ENCODE data around the gene TMEM266. TPM values are rescaled to one million over a fixed set of nuclear protein-coding genes. Genes with fewer than 3 reads are reported as not detected.
A peak's percentile ranks its signal among the peaks of the same experiment; 100 is the strongest.
"Not testable (repeated sequence)": the region's sequence is repeated elsewhere in the genome, so short reads cannot be mapped to it uniquely, and the experiment has no call there.

TMEM266 gene, protein sequence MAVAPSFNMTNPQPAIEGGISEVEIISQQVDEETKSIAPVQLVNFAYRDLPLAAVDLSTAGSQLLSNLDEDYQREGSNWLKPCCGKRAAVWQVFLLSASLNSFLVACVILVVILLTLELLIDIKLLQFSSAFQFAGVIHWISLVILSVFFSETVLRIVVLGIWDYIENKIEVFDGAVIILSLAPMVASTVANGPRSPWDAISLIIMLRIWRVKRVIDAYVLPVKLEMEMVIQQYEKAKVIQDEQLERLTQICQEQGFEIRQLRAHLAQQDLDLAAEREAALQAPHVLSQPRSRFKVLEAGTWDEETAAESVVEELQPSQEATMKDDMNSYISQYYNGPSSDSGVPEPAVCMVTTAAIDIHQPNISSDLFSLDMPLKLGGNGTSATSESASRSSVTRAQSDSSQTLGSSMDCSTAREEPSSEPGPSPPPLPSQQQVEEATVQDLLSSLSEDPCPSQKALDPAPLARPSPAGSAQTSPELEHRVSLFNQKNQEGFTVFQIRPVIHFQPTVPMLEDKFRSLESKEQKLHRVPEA
- polyA plus RNA-seq: 0.20 TPM

DNA sequence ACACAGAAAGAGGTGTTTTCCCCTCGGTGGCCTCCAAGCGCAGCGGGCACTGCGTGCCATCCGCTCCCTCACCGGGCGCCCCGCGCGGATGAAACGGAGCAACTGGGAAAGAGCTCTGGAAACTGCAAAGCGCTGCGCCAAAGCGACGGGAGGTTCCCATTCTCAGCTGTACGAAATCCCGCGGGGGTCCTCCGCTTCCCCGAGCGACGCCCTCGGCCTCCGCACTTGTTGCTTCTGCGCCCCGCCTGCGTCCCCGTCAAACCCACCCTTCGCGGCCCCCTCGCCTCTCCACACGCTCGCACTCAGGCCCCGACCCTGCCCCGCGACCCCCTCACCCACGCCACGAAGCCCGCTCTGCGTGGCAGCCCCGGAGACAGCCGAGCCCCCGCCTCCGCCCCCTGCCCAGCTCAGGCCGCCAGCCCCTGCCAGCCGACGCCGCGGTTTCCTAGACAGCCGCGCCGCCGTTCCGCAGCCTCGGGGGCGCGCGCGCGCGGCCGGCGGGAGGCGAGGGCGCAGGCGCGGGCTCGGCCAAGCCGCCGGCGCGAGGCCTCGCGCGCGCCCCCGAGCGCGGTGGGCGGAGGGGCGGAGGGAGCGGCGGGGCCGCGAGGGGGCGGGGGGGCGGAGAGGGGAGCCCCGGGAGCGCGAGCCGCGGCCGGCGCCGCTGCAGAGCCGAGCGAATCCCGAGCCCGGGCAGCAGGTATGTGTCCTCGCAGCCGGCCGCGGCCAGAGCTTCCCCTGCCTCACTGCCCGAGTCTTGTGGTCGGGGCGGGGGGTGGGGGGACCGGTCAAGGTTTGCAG, at the start of gene TMEM266:
TSS of gene TMEM266 (plus strand) at position 666 of the 798 bp plus-strand sequence. CDS start 74,279 bp downstream, outside the sequence.
- H3K36me3 Mint-ChIP-seq: no peaks in the 10 kb centered on the region
- peaks cover 16 to 29% (median 26%) of the 10 kb centered on the region in 3 donors for H3K4me1 Mint-ChIP-seq
- peaks cover 14% of the 10 kb centered on the region for H3K27me3 Mint-ChIP-seq
- peak within 1 kb of the TSS; percentile 83 to 95 (median 90) for H3K4me3 Mint-ChIP-seq
- H3K9me3 Mint-ChIP-seq: peaks cover 0 to 2% (median 0%) of the 10 kb centered on the region in 3 donors
- H3K27ac Mint-ChIP-seq: peak within 1 kb of the TSS; percentile 13 to 90 (median 25)

DNA sequence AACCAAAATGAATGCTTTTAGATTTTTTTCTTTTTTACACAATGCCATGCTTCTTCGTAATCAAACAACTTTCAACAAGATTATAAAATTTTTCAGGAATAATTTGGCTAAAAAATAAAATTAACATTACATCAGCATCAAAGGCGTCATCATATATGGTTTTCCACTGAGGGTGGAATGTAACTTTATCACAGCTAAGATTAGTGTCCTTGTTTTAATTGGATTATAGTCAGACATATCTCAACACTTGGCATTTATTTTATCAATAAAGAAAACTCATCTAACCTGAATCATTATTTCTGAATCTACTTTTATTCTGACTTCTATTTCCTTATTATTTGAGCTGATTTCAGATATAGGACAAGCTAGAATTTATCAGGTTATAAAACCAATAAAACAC, 49.2 kb upstream of the TMEM266 start:
- H3K27ac Mint-ChIP-seq: no peak overlapping the region
- H3K36me3 Mint-ChIP-seq: no peaks in the 10 kb centered on the region
- H3K4me3 Mint-ChIP-seq: no peak overlapping the region
- peaks cover 3 to 5% (median 4%) of the 10 kb centered on the region in 3 donors for H3K4me1 Mint-ChIP-seq
- H3K27me3 Mint-ChIP-seq: peaks cover 10% of the 10 kb centered on the region
- H3K9me3 Mint-ChIP-seq: peaks cover 0 to 16% (median 0%) of the 10 kb centered on the region in 3 donors

DNA sequence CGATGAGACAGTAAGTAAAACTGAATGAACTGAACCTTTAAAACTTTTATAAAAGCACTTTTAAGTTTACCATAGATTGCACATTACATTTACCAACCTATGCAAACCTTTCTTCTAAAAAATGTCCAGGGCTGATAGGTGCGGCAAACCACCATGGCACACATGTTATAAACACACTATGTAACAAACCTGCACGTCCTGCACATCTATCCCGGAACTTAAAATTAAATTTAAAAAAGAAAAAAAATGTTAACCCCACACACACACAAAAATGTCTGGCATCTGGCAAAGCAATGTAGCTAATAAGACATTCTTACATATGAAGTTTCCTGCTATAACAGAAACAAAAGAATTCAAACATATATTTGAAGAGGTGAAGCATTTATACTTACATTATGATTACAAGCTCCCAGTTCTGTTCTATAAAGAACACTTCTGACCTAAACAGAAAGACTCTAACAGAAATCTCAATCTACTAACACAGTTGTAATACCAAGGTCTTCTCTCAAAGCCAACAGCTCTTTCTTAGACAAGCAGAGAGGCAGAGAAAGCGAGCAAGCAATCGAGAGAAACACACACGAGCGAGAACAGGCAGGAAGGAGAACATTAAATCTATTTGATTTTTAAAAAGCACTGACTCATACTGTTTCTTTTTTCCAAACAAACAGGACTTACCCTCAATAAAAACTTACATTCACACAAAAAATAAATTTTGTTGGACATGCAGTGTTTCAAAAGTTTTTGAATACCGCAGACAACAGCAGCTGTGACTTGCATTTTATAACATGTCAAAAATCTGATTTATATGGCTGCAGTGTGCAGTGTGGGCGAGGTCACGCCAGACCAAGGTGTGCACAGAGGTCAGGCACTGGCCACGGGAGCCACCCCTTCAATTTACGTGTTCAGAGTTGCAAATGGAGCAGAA, 47.9 kb upstream of the TMEM266 start, which contains the start of gene NRG4:
TSS of gene NRG4 (minus strand) at position 798 of the 925 bp plus-strand sequence. CDS start 1,194 bp downstream, outside the sequence.
- Mint-ChIP-seq H3K27ac (no peak within 1 kb of the TSS), H3K4me1 (peaks cover 3 to 5% (median 4%) of the 10 kb centered on the region in 3 donors), H3K36me3 (no peaks in the 10 kb centered on the region), H3K4me3 (no peak within 1 kb of the TSS), H3K27me3 (peaks cover 18% of the 10 kb centered on the region), H3K9me3 (peaks cover 6 to 24% (median 7%) of the 10 kb centered on the region in 3 donors)

DNA sequence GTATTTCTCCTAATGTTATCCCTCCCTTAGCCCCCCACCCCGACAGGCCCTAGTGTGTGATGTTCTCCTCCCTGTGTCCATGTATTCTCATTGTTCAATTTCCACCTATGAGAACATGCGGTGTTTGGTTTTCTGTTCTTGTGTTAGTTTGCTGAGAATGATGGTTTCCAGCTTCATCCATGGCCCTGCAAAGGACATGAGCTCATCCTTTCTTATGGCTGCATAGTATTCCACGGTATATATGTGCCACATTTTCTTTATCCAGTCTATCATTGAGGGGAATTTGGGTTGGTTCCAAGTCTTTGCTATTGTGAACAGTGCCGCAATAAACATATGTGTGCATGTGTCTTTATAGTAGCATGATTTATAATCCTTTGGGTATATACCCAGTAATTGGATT, 46.3 kb upstream of the TMEM266 start:
- Mint-ChIP-seq H3K9me3 (peaks cover 8 to 35% (median 19%) of the 10 kb centered on the region in 3 donors), H3K27me3 (peaks cover 26% of the 10 kb centered on the region)
- not testable (repeated sequence) for H3K4me1 Mint-ChIP-seq, H3K4me3 Mint-ChIP-seq, H3K27ac Mint-ChIP-seq, H3K36me3 Mint-ChIP-seq

DNA sequence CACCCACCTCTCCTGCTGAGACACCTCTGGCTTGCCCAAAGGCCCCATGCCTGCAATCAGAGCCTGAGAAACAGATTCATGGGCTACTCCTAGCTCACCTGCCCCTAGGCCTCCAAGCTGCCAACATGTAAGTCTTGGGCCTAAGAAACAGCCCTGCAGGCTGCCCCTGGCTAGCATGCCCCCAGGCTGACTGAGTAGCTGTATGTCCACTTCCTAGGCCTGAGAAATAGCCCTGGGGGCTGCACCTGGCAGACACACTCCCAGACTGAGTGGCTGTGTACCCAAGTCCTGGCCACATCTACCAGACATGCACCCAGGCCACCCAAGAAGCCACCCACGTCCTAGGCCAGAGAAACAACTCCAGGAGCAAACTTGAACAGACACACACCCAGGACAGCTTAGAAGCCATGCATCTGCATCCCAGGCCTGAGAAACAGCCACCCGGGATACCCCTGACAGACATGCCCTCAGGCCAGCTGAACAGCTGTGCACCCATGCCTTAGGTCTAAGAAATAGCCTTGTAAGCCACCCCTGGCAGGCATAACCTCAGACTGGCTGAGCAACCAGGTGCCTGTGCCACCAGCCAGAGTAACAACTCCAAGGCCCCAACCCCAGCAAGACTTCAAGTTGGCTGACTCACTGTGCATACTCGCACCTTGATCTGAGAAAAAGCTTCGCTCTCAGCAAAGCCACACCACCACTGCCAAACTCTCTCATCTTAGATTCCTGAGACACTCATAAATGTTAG, 35.6 kb upstream of the TMEM266 start:
- Mint-ChIP-seq H3K4me1 (peaks cover 0 to 1% (median 0%) of the 10 kb centered on the region in 3 donors), H3K27me3 (peaks cover 5% of the 10 kb centered on the region), H3K27ac (no peak overlapping the region), H3K9me3 (peaks cover 7 to 20% (median 13%) of the 10 kb centered on the region in 3 donors), H3K36me3 (no peaks in the 10 kb centered on the region), H3K4me3 (no peak overlapping the region)

DNA sequence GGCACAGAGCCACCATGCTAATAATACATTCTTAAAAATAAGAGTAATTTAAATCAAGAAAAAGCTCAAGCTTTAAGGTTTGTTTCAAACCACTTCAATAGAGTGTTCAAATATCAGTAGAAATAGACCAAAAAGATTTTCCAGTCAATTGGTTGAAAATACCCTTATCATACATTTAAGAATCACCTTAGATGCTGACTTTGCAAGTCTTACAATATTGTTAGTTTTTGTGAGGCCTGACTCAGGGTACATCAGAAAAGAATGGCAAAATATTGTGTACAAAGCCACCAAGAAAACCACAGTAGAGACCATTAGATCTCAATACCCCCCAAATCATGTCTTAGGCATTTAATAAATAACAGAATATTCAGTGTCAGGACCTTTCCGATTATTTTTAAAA, 27.7 kb upstream of the TMEM266 start:
- Mint-ChIP-seq H3K36me3 (no peaks in the 10 kb centered on the region), H3K27me3 (peaks cover 3% of the 10 kb centered on the region), H3K4me3 (no peak overlapping the region), H3K4me1 (no peaks in the 10 kb centered on the region), H3K27ac (no peak overlapping the region), H3K9me3 (peaks cover 3 to 12% (median 5%) of the 10 kb centered on the region in 3 donors)

DNA sequence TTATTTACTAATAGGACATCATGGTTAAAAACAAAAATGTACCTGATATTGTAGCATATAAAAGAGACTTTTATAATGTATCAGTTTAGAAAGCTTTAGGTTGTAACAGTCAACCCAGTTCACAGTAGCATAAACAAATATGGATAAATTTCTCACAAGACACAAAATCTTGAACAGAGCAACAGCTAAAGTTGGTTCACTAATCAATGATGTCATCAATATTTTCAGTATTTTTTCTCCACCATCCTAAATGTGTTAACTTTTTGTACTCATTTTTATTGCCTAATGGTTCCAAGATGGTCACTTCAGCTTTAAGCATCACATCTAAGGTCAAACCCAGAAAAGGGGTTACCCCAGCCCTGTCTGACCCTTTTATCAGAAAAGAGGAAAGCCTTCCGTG, 26.3 kb upstream of the TMEM266 start:
- Mint-ChIP-seq H3K9me3 (peaks cover 0 to 4% (median 4%) of the 10 kb centered on the region in 3 donors), H3K4me3 (no peak overlapping the region), H3K4me1 (no peaks in the 10 kb centered on the region), H3K27ac (no peak overlapping the region), H3K36me3 (no peaks in the 10 kb centered on the region), H3K27me3 (peaks cover 5% of the 10 kb centered on the region)

DNA sequence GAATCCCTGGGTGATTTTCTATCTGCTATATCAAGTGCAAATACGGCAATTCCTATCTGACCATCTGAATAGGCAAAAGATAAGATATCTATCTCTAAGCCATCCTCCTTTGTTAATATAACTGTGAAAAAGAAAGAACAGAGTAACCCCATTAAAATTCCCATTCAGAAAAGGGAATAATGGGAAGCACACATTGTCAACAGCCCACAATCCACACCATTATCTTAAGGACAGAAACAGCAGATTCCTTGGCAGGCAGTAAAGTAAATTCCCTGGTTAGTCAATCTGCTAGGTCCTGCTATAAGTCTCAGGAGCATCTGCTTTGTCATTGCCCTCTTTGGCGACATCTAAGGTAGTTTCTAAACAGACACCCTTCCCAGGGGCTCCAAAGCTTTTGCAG, 25.7 kb upstream of the TMEM266 start:
- Mint-ChIP-seq H3K27ac (no peak overlapping the region), H3K27me3 (peaks cover 9% of the 10 kb centered on the region), H3K4me1 (no peaks in the 10 kb centered on the region), H3K36me3 (no peaks in the 10 kb centered on the region), H3K9me3 (peaks cover 0 to 7% (median 6%) of the 10 kb centered on the region in 3 donors), H3K4me3 (no peak overlapping the region)

DNA sequence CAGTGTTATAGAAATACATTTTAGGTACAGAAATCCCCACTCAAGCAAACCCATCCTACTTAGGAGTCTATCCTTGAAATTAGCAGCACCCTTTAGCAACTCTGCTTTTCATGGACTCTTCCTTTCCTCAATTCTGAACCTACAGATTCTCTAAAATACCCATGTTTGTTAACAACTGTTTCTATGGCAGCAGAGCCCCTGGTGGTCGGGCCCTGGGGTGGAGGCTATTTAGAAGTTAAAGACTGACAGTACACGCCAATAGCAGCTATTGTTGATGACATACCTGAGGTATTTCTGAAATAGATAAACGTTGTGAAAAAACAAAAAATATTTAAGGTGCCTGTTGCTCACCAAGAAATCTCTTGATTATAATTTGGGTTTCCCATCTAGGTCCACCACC, 24.2 kb upstream of the TMEM266 start:
- Mint-ChIP-seq H3K27me3 (peaks cover 7% of the 10 kb centered on the region), H3K27ac (no peak overlapping the region), H3K4me1 (no peaks in the 10 kb centered on the region), H3K36me3 (peaks cover 2% of the 10 kb centered on the region), H3K4me3 (no peak overlapping the region), H3K9me3 (peaks cover 0 to 15% (median 12%) of the 10 kb centered on the region in 3 donors)

DNA sequence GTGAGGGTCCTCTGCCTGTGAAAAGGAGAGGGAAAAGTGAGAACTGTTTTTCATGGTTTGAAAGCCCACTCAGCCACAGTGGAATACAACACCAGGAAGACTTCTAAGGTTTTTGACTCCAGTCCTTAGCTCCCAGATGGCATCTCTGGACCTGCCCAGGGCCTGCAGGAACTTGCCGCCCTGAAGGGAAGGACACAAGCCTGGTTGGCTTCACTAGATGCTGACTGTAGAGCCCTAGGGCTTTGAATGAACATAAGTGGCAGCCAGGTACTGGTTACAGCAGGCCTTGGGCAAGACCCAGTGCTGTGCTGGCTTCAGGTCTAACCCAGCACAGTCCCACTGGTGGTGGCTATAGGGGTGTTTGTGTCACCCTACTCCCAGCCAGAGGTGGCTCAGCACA, 21.3 kb upstream of the TMEM266 start:
- Mint-ChIP-seq H3K9me3 (peaks cover 0 to 33% (median 32%) of the 10 kb centered on the region in 3 donors), H3K27ac (no peak overlapping the region), H3K4me3 (no peak overlapping the region), H3K4me1 (no peaks in the 10 kb centered on the region), H3K27me3 (peaks cover 9% of the 10 kb centered on the region), H3K36me3 (peaks cover 7% of the 10 kb centered on the region)

DNA sequence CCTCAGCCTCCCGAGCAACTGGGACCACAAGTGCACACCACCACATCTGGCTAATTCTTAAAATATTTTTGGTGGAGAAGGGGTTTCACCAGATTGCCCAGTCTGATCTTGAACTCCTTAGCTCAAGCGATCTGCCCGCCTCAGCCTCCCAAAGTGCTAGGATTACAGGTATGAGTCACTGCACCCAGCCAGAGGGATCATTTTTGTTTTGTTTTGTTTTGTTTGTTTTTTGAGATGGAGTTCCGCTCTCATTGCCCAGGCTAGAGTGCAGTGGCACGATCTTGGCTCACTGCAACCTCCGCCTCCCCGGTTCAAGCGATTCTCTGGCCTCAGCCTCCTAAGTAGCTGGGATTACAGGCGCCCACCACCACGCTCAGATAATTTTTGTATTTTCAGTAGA, 5.6 kb upstream of the TMEM266 start:
- not testable (repeated sequence) for H3K27ac Mint-ChIP-seq, H3K27me3 Mint-ChIP-seq, H3K36me3 Mint-ChIP-seq, H3K4me3 Mint-ChIP-seq, H3K9me3 Mint-ChIP-seq
- H3K4me1 Mint-ChIP-seq: peaks cover 12 to 20% (median 17%) of the 10 kb centered on the region in 3 donors

DNA sequence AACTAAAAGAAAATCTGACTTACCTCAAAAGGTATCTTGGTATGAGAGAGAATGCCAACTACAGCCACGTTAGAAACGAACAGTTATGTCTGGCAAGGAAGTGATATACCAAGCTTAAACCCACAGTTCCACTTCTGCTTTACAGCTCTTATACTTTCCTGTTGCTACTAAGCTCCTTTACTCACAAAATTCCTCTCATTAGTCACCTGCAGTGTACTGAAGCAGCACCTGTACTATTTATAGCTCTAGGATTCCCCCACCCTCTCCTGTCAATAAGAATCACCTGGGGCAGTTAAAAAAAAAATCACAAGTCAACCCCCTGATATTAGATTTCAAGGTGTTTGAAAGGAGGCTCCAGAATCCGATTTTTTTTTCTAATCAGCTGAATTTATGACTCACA, 2.9 kb upstream of the TMEM266 start:
- no peaks in the 10 kb centered on the region for H3K36me3 Mint-ChIP-seq
- H3K27ac Mint-ChIP-seq: peak overlapping the region; percentile 5 to 91 (median 11)
- H3K4me3 Mint-ChIP-seq: peak overlapping the region; percentile 8 to 49 (median 40)
- peaks cover 0 to 2% (median 0%) of the 10 kb centered on the region in 3 donors for H3K9me3 Mint-ChIP-seq
- peaks cover 4% of the 10 kb centered on the region for H3K27me3 Mint-ChIP-seq
- H3K4me1 Mint-ChIP-seq: peaks cover 16 to 29% (median 23%) of the 10 kb centered on the region in 3 donors

DNA sequence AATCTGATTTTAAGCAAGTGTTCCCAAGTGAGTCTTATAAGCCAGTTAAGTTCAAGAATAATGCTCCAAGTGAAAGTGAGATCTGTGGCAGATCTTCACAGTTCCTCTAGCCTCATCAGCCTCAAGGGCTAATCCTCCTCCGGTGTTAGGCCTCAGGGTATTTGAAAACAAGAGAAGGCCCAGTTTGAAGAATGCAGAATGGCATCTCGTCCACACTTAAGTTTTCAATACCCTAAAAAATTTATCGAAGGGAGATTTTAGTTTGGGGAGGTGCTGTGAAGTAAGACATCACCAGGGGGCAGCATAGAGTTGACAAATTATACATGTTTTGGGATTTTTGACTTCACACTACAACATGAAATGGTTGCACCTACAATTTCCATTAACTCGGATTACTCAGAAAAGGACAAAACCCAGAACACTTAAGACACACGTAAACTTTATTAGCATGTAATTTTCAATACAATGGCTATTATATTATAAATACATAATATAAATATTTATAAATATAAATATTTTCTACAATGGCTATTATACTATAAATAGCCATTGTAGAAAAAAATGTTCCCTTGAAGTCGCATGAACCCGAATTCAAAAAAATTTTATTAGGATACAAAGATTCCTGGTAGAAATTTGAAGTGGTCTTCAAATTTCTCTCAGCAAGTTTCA, 2.3 kb upstream of the TMEM266 start:
- H3K36me3 Mint-ChIP-seq: no peaks in the 10 kb centered on the region
- H3K27me3 Mint-ChIP-seq: peaks cover 4% of the 10 kb centered on the region
- H3K4me3 Mint-ChIP-seq: peak overlapping the region; percentile 8 to 49 (median 40)
- peaks cover 0 to 2% (median 0%) of the 10 kb centered on the region in 3 donors for H3K9me3 Mint-ChIP-seq
- peak overlapping the region; percentile 5 to 91 (median 11) for H3K27ac Mint-ChIP-seq
- peaks cover 16 to 29% (median 25%) of the 10 kb centered on the region in 3 donors for H3K4me1 Mint-ChIP-seq

Data from IgD-negative memory B cell (primary cell).